IPS-18c (cell line): Measurements from ENCODE around the gene KISS1R.

Source experiments
- H3K4me3 ChIP-seq: 2 replicates; pipeline ENCODE4 v1.7.0; 2013; ENCODE audit warnings: low read depth, mild to moderate bottlenecking, low read length, moderate library complexity; ENCODE audit not compliant: insufficient read depth
- H3K9me3 ChIP-seq: one replicate; pipeline ENCODE4 v1.6.1; 2013; ENCODE audit warnings: mild to moderate bottlenecking, low read length, moderate library complexity; ENCODE audit not compliant: control insufficient read depth, insufficient read depth

Gene KISS1R

GRCh38 chr19:892894-893689, 24.0 kb upstream of the KISS1R start, which contains the start of the genes MED16 and RNU6-9:
Gene MED16 (minus strand): TSS chr19:893187. CDS start chr19:891131, 2,056 bp downstream.
Gene RNU6-9 (plus strand): TSS chr19:893484.
- peak within 1 kb of the TSS; percentile 83 for H3K4me3 ChIP-seq

GRCh38 chr19:896434-896833, 20.7 kb upstream of the KISS1R start:
- Histone ChIP-seq H3K4me3 (no peak overlapping the region), H3K9me3 (no peaks in the 10 kb centered on the region)

More at GRCh38 chr19:892894-893689, 24.0 kb upstream of the KISS1R start, which contains the start of the genes MED16 and RNU6-9:
- no peaks in the 10 kb centered on the region for H3K9me3 ChIP-seq

GRCh38 chr19:896999-897398, 20.1 kb upstream of the KISS1R start:
- Histone ChIP-seq H3K9me3 (no peaks in the 10 kb centered on the region), H3K4me3 (no peak overlapping the region)

GRCh38 chr19:897442-898039, 19.6 kb upstream of the KISS1R start:
- H3K9me3 ChIP-seq: no peaks in the 10 kb centered on the region
- no peak overlapping the region for H3K4me3 ChIP-seq

GRCh38 chr19:898663-899062, 18.5 kb upstream of the KISS1R start:
- no peaks in the 10 kb centered on the region for H3K9me3 ChIP-seq

GRCh38 chr19:899336-900042, 17.6 kb upstream of the KISS1R start:
- Histone ChIP-seq H3K9me3 (no peaks in the 10 kb centered on the region), H3K4me3 (no peak overlapping the region)

More at GRCh38 chr19:898663-899062, 18.5 kb upstream of the KISS1R start:
- H3K4me3 ChIP-seq: no peak overlapping the region

- H3K4me3 ChIP-seq: no peak overlapping the region
- no peaks in the 10 kb centered on the region for H3K9me3 ChIP-seq
Observed at GRCh38 chr19:900043-900301, 17.2 kb upstream of the KISS1R start.

- H3K4me3 ChIP-seq: no peak overlapping the region
- no peaks in the 10 kb centered on the region for H3K9me3 ChIP-seq
Observed at GRCh38 chr19:900302-901111, 16.6 kb upstream of the KISS1R start.

- H3K9me3 ChIP-seq: peaks cover 2% of the 10 kb centered on the region
- no peak overlapping the region for H3K4me3 ChIP-seq
Observed at GRCh38 chr19:901216-902092, 15.7 kb upstream of the KISS1R start.

- Histone ChIP-seq H3K4me3 (no peak overlapping the region), H3K9me3 (peaks cover 2% of the 10 kb centered on the region)
Observed at GRCh38 chr19:902093-902370, 15.1 kb upstream of the KISS1R start.

- no peak overlapping the region for H3K4me3 ChIP-seq
- H3K9me3 ChIP-seq: peaks cover 2% of the 10 kb centered on the region
Observed at GRCh38 chr19:902446-903226, 14.5 kb upstream of the KISS1R start.

- no peak overlapping the region for H3K4me3 ChIP-seq
- H3K9me3 ChIP-seq: peaks cover 2% of the 10 kb centered on the region
Observed at GRCh38 chr19:903266-903797, 13.8 kb upstream of the KISS1R start.

- H3K4me3 ChIP-seq: no peak overlapping the region
- peaks cover 2% of the 10 kb centered on the region for H3K9me3 ChIP-seq
Observed at GRCh38 chr19:904545-904944, 12.6 kb upstream of the KISS1R start.

GRCh38 chr19:906480-906879, 10.7 kb upstream of the KISS1R start:
- H3K9me3 ChIP-seq: peaks cover 2% of the 10 kb centered on the region
- no peak overlapping the region for H3K4me3 ChIP-seq

GRCh38 chr19:907183-907853, 9.8 kb upstream of the KISS1R start:
- peaks cover 2% of the 10 kb centered on the region for H3K9me3 ChIP-seq
- H3K4me3 ChIP-seq: no peak overlapping the region
